Right lobe of liver (tissue), 6 donors: ENCODE data around the gene MMS19. TPM values are rescaled to one million over a fixed set of nuclear protein-coding genes. Genes with fewer than 3 reads are reported as not detected.

Experiments
- ATAC-seq, 4 donors: fragments of 200-7000 bp; cut with Tn5 transposase; one replicate each; pipeline ENCODE4 v1.9.1; 2020; ENCODE audit warnings: mild to moderate bottlenecking in 4 of 4, moderate library complexity in 4 of 4
- DNase-seq, 3 donors: peaks; one replicate each; pipeline ENCODE4 v3.0.0-alpha.2; 2020
- H3K27ac ChIP-seq, 3 donors: fragments of 200-600 bp; one replicate each; pipeline ENCODE4 v1.8.0; 2022
- H3K27me3 ChIP-seq, 2 donors: fragments of 200-600 bp; one replicate each; pipeline ENCODE4 v1.8.0; 2022
- H3K36me3 ChIP-seq, 4 donors: fragments of 200-600 bp; sonication (generic) in 1 of 4; one replicate each; pipeline versions ENCODE4 v1.5.1 to v1.8.0; 2017 to 2022; ENCODE audit warnings: control low read depth in 1 of 4
- H3K4me1 ChIP-seq, 4 donors: fragments of 200-600 bp; sonication (generic) in 1 of 4; one replicate each; pipeline versions ENCODE4 v1.5.1 to v1.8.0; 2017 to 2022; ENCODE audit warnings: control low read depth in 1 of 4
- H3K4me3 ChIP-seq, 3 donors: fragments of 200-600 bp; one replicate each; pipeline ENCODE4 v1.8.0; 2022
- H3K9me3 ChIP-seq, 4 donors: fragments of 200-600 bp; sonication (generic) in 1 of 4; one replicate each; pipeline versions ENCODE4 v1.5.1 to v1.8.0; 2017 to 2022; ENCODE audit warnings: control low read depth in 1 of 4
- CTCF ChIP-seq, 4 donors: fragments of 200-600 bp in 3 of 4; fragments of 450-650 bp in 1 of 4; IDR thresholded peaks; one replicate each; pipeline versions ENCODE4 v1.5.1 to v1.8.0; 2016 to 2022; ENCODE audit warnings: antibody characterized with exemption in 4 of 4, mild to moderate bottlenecking in 2 of 4
- POLR2A ChIP-seq: fragments of 450-650 bp; IDR thresholded peaks from one replicate; pipeline ENCODE4 v1.6.1; 2017; ENCODE audit warnings: antibody characterized with exemption, mild to moderate bottlenecking
- WGBS: methylation state at CpG from one replicate; pipeline ENCODE4 v1.1.6; 2018; ENCODE audit warnings: low coverage, low lambda C conversion rate; ENCODE audit not compliant: insufficient coverage; ENCODE audit errors: missing lambda C conversion rate; 5-methylcytosine and 5-hydroxymethylcytosine counted together
- intact Hi-C, 2 donors: fragments of 100-400 bp; cut with DNase I; formaldehyde crosslinking; loops; one replicate each; pipeline versions ENCODE4 v1.11.2 to v1.14.1; 2022
- total RNA-seq, 6 experiments: library from RNA; depleted of rRNA in 2 of 6; stranded (reverse); fragments of >200 nt in 2 of 6; fragmentation: NEBNext Ultra II Directional in 3 of 6; extraction: Animal tissue kit (Norgen Biotek cat#: 25700) in 3 of 6; gene quantifications; one replicate each; pipeline versions ENCODE4 v1.1.0 to v1.2.4, GENCODE V29; 2016 to 2023
- donor health status: DM: no; HTN: yes; CAD: no.
- donor health status: DM: no; HTN: no; CAD: no.
- donor health status: DM: no; HTN: no; CAD: no.
- donor health status: DM: no; HTN: yes; CAD: no.
- donor health status: DM: no; HTN: yes; CAD: no.

Gene MMS19
- total RNA-seq, 6 experiments from 2014 or later = 18.7 to 40.7 (median 20.3) TPM

GRCh38 chr10:97459933-97460332, 38.3 kb downstream of the MMS19 start:
- ATAC-seq = no peak
- H3K9me3 ChIP-seq = no peaks in the 10 kb centered on the region
- H3K4me1 ChIP-seq = peaks cover 0 to 6% (median 1%) of the 10 kb centered on the region in 4 donors
- 74% methylated on average over 6 of the region's 7 CpGs for WGBS
- H3K4me3 ChIP-seq = no peak overlapping the region
- H3K36me3 ChIP-seq = peaks cover 6 to 77% (median 42%) of the 10 kb centered on the region in 4 donors
- H3K27me3 ChIP-seq = no peaks in the 10 kb centered on the region
- no peak for TF ChIP-seq POLR2A
- TF ChIP-seq CTCF (IDR thresholded peaks at IDR 0.05) = no peak
- no peak overlapping the region for H3K27ac ChIP-seq
- no peak for DNase-seq
- intact Hi-C loops = loop anchor here (5.0 to 10.0 kb wide), 2 partner anchors 85 to 92 kb away; no protein-coding TSS in a partner anchor

GRCh38 chr10:97459111-97459510, 39.1 kb downstream of the MMS19 start:
- no peak for TF ChIP-seq POLR2A
- TF ChIP-seq CTCF (IDR thresholded peaks at IDR 0.05) = no peak
- no peak overlapping the region for H3K4me3 ChIP-seq
- H3K9me3 ChIP-seq = no peaks in the 10 kb centered on the region
- H3K27ac ChIP-seq = no peak overlapping the region
- peaks cover 6 to 74% (median 38%) of the 10 kb centered on the region in 4 donors for H3K36me3 ChIP-seq
- ATAC-seq = no peak
- no peak for DNase-seq
- no peaks in the 10 kb centered on the region for H3K27me3 ChIP-seq
- intact Hi-C loops = no loop called here
- 80% methylated on average over 3 of the region's 7 CpGs for WGBS
- H3K4me1 ChIP-seq = peaks cover 0 to 11% (median 4%) of the 10 kb centered on the region in 4 donors

DNA sequence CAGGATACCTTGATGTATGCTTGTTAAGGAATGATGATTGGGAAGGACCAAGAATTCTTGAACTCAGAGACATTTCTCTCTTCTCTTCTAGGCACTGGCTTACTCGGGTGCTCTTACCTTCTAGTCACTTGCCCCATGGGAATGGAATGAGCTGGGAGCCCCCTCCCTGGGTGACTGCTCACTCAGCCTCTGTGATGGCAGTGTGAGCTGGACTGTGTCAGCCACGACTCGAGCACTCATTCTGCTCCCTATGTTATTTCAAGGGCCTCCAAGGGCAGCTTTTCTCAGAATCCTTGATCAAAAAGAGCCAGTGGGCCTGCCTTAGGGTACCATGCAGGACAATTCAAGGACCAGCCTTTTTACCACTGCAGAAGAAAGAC, 41.5 kb downstream of the MMS19 start:
- no peak overlapping the region for H3K27ac ChIP-seq
- DNase-seq (no peak), ATAC-seq (no peak)
- no peaks in the 10 kb centered on the region for H3K9me3 ChIP-seq
- intact Hi-C loops = no loop called here
- TF ChIP-seq CTCF (IDR thresholded peaks at IDR 0.05) (no peak), POLR2A (no peak)
- H3K4me1 ChIP-seq = peaks cover 0 to 8% (median 4%) of the 10 kb centered on the region in 4 donors
- H3K4me3 ChIP-seq = no peak overlapping the region
- no peaks in the 10 kb centered on the region for H3K27me3 ChIP-seq
- 100% methylated on average over 1 of the region's 3 CpGs for WGBS
- H3K36me3 ChIP-seq = peaks cover 0 to 63% (median 28%) of the 10 kb centered on the region in 4 donors

GRCh38 chr10:97456034-97456685, 42.1 kb downstream of the MMS19 start:
- Histone ChIP-seq H3K4me3 (no peak overlapping the region), H3K4me1 (peaks cover 0 to 8% (median 4%) of the 10 kb centered on the region in 4 donors), H3K27me3 (no peaks in the 10 kb centered on the region), H3K36me3 (peaks cover 0 to 58% (median 25%) of the 10 kb centered on the region in 4 donors), H3K9me3 (no peaks in the 10 kb centered on the region), H3K27ac (no peak overlapping the region)
- intact Hi-C loops = no loop called here
- no peak for ATAC-seq
- no peak for TF ChIP-seq POLR2A
- no peak for TF ChIP-seq CTCF (IDR thresholded peaks at IDR 0.05)
- no peak for DNase-seq
- 67% methylated on average over 5 of the region's 5 CpGs for WGBS
